Measurements from ENCODE around the gene NATD1.

Gene NATD1

DNA sequence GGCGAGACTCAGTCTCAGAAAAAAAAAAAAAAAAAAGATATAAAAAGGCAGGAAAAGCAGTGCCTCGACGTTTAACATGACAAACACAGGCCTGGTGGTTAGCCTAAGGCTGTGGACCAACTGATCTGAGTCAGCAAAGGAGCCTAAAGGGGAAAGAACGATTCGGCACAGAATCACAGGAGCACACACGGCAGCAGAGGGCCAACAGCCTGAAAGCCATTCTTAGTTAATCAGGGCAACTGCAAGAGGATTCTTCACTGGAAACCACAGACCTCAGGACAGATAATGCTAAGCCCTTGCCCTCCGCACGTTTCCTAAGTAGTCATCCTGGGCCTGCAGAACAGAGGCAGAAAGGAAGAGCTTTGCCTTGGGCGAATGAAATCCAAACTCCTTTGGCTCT lies 53.9 kb downstream of the NATD1 start:
- TF ChIP-seq NFIC (IDR thresholded peaks at IDR 0.05) = no peak
- no peak for TF ChIP-seq CEBPB (IDR thresholded peaks at IDR 0.05)
- TF ChIP-seq TAF1 (IDR thresholded peaks at IDR 0.05; ENCODE audit: low read depth) = no peak
- TF ChIP-seq YY1 (IDR thresholded peaks at IDR 0.05; ENCODE audit: low read depth) = no peak
- TF ChIP-seq USF1 (IDR thresholded peaks at IDR 0.05) = no peak
- no peak for TF ChIP-seq CREB1 (IDR thresholded peaks at IDR 0.05; ENCODE audit: low read depth)
- no peak for TF ChIP-seq TEAD4 (IDR thresholded peaks at IDR 0.05)
- TF ChIP-seq EGR1 (IDR thresholded peaks at IDR 0.05) = no peak
- TF ChIP-seq FOXM1 (IDR thresholded peaks at IDR 0.05; ENCODE audit: borderline replicate concordance, low read depth) = no peak
- TF ChIP-seq MAX (IDR thresholded peaks at IDR 0.05) = no peak
- no peak for TF ChIP-seq EP300 (IDR thresholded peaks at IDR 0.05; ENCODE audit: borderline replicate concordance)
- no peak for TF ChIP-seq TCF12 (IDR thresholded peaks at IDR 0.05; ENCODE audit: low read depth)

GRCh38 chr17:21198411-21198810 lies 54.8 kb downstream of the NATD1 start:
- TF ChIP-seq EP300 (IDR thresholded peaks at IDR 0.05; ENCODE audit: borderline replicate concordance) (no peak), CREB1 (IDR thresholded peaks at IDR 0.05; ENCODE audit: low read depth) (no peak), REST (IDR thresholded peaks at IDR 0.05; ENCODE audit: low read depth) (no peak), CEBPB (IDR thresholded peaks at IDR 0.05) (no peak), NFIC (IDR thresholded peaks at IDR 0.05) (no peak), YY1 (IDR thresholded peaks at IDR 0.05; ENCODE audit: low read depth) (no peak), EGR1 (IDR thresholded peaks at IDR 0.05) (no peak), TCF12 (IDR thresholded peaks at IDR 0.05; ENCODE audit: low read depth) (no peak), RAD21 (IDR thresholded peaks at IDR 0.05; ENCODE audit: low read depth) (no peak), ZBTB7A (IDR thresholded peaks at IDR 0.05; ENCODE audit: low read depth) (no peak), TAF1 (IDR thresholded peaks at IDR 0.05; ENCODE audit: low read depth) (no peak), FOXM1 (IDR thresholded peaks at IDR 0.05; ENCODE audit: borderline replicate concordance, low read depth) (no peak), TEAD4 (IDR thresholded peaks at IDR 0.05) (no peak), MAX (IDR thresholded peaks at IDR 0.05) (no peak), USF1 (IDR thresholded peaks at IDR 0.05) (no peak)

DNA sequence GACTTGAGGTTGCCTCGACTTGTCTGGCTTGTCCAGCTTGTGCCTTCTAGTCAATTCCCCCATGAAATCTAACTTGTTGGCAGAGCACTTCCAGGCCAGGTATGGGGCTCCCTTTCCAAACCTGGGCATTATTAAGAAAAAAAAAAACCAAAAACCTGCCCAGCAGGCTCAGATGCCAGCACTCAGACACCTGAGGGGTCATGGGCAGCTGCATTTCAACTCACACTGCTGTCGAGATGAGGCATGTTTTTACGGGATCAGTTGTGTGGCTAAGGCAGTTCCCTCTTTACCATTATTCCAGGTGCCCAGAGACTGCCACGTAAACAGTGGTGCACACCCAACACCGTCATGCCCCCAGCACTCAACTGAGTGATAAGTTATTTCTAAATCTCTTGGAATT lies 57.1 kb downstream of the NATD1 start:
- TF ChIP-seq CREB1 (IDR thresholded peaks at IDR 0.05; ENCODE audit: low read depth) = no peak
- no peak for TF ChIP-seq EGR1 (IDR thresholded peaks at IDR 0.05)

- no peak for TF ChIP-seq FOXM1 (IDR thresholded peaks at IDR 0.05; ENCODE audit: borderline replicate concordance, low read depth)
- TF ChIP-seq TEAD4 (IDR thresholded peaks at IDR 0.05) = no peak
- TF ChIP-seq CEBPB (IDR thresholded peaks at IDR 0.05) = no peak
- no peak for TF ChIP-seq NFIC (IDR thresholded peaks at IDR 0.05)
- no peak for TF ChIP-seq ZBTB7A (IDR thresholded peaks at IDR 0.05; ENCODE audit: low read depth)
- TF ChIP-seq CREB1 (IDR thresholded peaks at IDR 0.05; ENCODE audit: low read depth) = no peak
- TF ChIP-seq USF1 (IDR thresholded peaks at IDR 0.05) = no peak
- TF ChIP-seq TAF1 (IDR thresholded peaks at IDR 0.05; ENCODE audit: low read depth) = no peak
- no peak for TF ChIP-seq TCF12 (IDR thresholded peaks at IDR 0.05; ENCODE audit: low read depth)
- TF ChIP-seq MAX (IDR thresholded peaks at IDR 0.05) = no peak
- TF ChIP-seq EGR1 (IDR thresholded peaks at IDR 0.05) = no peak
- no peak for TF ChIP-seq RAD21 (IDR thresholded peaks at IDR 0.05; ENCODE audit: low read depth)
- no peak for TF ChIP-seq EP300 (IDR thresholded peaks at IDR 0.05; ENCODE audit: borderline replicate concordance)
- no peak for TF ChIP-seq YY1 (IDR thresholded peaks at IDR 0.05; ENCODE audit: low read depth)
- no peak for TF ChIP-seq REST (IDR thresholded peaks at IDR 0.05; ENCODE audit: low read depth)
Observed at GRCh38 chr17:21194703-21195102, 58.5 kb downstream of the NATD1 start.

- TF ChIP-seq EGR1 (IDR thresholded peaks at IDR 0.05) = no peak
- TF ChIP-seq MAX (IDR thresholded peaks at IDR 0.05) = no peak
- no peak for TF ChIP-seq ZBTB7A (IDR thresholded peaks at IDR 0.05; ENCODE audit: low read depth)
- TF ChIP-seq CREB1 (IDR thresholded peaks at IDR 0.05; ENCODE audit: low read depth) = no peak
- TF ChIP-seq TEAD4 (IDR thresholded peaks at IDR 0.05) = no peak
- TF ChIP-seq TCF12 (IDR thresholded peaks at IDR 0.05; ENCODE audit: low read depth) = no peak
Observed at GRCh38 chr17:21194226-21194625, 59.0 kb downstream of the NATD1 start.

Data from Ishikawa (cell line).